ENCODE data around the gene MRPL51. TPM values are rescaled to one million over a fixed set of nuclear protein-coding genes. Genes with fewer than 3 reads are reported as not detected.

Gene MRPL51
- total and polyA plus RNA-seq, 2 of the 8 experiments (the other 6 are each of a cell fraction or from before 2014, with no cell fraction given), result 119 to 331 TPM

DNA sequence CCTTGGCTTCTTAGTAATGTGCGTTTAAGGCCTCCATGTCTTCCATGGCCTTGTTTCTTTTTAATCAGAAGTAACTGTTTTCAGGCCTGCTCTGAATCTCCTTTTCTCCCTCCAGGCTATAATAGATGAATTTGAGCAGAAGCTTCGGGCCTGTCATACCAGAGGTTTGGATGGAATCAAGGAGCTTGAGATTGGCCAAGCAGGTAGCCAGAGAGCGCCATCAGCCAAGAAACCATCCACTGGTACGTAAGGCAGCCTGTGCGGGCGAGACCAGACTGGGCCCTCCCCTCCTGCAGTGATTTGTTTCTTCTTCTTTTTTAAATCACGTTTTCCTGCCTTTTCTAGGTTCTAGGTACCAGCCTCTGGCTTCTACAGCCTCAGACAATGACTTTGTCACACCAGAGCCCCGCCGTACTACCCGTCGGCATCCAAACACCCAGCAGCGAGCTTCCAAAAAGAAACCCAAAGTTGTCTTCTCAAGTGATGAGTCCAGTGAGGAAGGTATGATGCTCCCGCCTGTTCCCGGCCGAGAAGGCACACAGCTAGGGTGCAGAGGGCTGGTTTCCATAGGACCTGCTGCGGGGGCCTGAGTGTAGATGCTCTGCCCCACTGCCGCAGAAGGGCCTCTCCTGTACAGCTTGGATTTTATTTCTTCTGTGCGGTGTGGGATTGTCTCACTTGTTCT is 37.7 kb upstream of the MRPL51 start:
- FAIRE-seq, result no peak
- WGBS, 2 experiments (ENCODE audit: extremely low coverage in 1 of 2, insufficient coverage in 1 of 2, insufficient read length in 1 of 2, insufficient replicate concordance in 2 of 2, low coverage in 1 of 2, low lambda C conversion rate in 2 of 2, missing lambda C conversion rate in 1 of 2), result 93% methylated on average over 18 of the region's 18 CpGs; no CpG with 5 or more reads in 1 of the 2 experiments
- Histone ChIP-seq H3K9ac (replicated peaks in 1 of 4; ENCODE audit: extremely low read depth in 1 of 4, low read depth in 3 of 4, low read length in 3 of 4) (no peak overlapping the region), H2AK5ac (ENCODE audit: low read depth, low read length) (no peak overlapping the region), H3K23me2 (ENCODE audit: low read depth, low read length) (peaks cover 11% of the 10 kb centered on the region), H3K4me3 (ENCODE audit: extremely low read depth in 1 of 4, insufficient read depth in 2 of 4, low read depth in 3 of 4, low read length in 4 of 4) (no peak overlapping the region), H3K14ac (ENCODE audit: insufficient read length) (no peak overlapping the region), H2BK5ac (ENCODE audit: low read depth, low read length) (no peak overlapping the region), H2BK12ac (ENCODE audit: low read depth, low read length) (no peak overlapping the region), H3K23ac (ENCODE audit: insufficient read length) (no peak overlapping the region), H3K18ac (ENCODE audit: extremely low read depth, low read length) (no peak overlapping the region), H4K5ac (ENCODE audit: insufficient read length, low read depth, low read length) (no peak overlapping the region), H3K56ac (replicated peaks; ENCODE audit: insufficient read length, low read depth, low read length) (no peak overlapping the region), H3K79me1 (ENCODE audit: low read depth, low read length) (no peaks in the 10 kb centered on the region), H3K27me3 (replicated peaks in 1 of 4; ENCODE audit: control insufficient read depth in 3 of 4, extremely low read depth in 1 of 4, insufficient read depth in 3 of 4, low read length in 3 of 4) (no peaks in the 10 kb centered on the region), H4K91ac (replicated peaks; ENCODE audit: insufficient read length, low read length) (no peak overlapping the region), H2AFZ (ENCODE audit: low read length) (no peak overlapping the region), H2BK20ac (ENCODE audit: low read length) (no peak overlapping the region), H3K9me3 (ENCODE audit: insufficient read depth in 2 of 2, low read depth in 1 of 2, low read length in 1 of 2) (no peaks in the 10 kb centered on the region), H4K20me1 (replicated peaks in 1 of 2; ENCODE audit: control insufficient read depth in 1 of 2, insufficient read depth in 2 of 2, low read length in 2 of 2) (peaks cover 5 to 10% of the 10 kb centered on the region in 2 experiments), H3K4ac (replicated peaks; ENCODE audit: insufficient read length, low read depth, low read length) (no peak overlapping the region), H4K8ac (ENCODE audit: extremely low read depth, insufficient read depth, low read length) (no peak overlapping the region), H3K36me3 (ENCODE audit: control insufficient read depth in 2 of 4, insufficient read depth in 4 of 4, low read length in 3 of 4) (peaks cover 49 to 67% (median 58%) of the 10 kb centered on the region in 4 experiments), H3K4me2 (ENCODE audit: insufficient read depth in 1 of 2, low read depth in 2 of 2, low read length in 2 of 2) (no peak overlapping the region), H2BK15ac (ENCODE audit: low read length) (no peak overlapping the region), H2BK120ac (replicated peaks; ENCODE audit: low read depth, low read length) (no peak overlapping the region), H3K27ac (ENCODE audit: low read depth, low read length) (no peak overlapping the region), H3K4me1 (replicated peaks in 1 of 4; ENCODE audit: control insufficient read depth in 3 of 4, insufficient read depth in 4 of 4, low read length in 3 of 4) (peaks cover 0 to 14% (median 12%) of the 10 kb centered on the region in 4 experiments; a peak in 5 of 7 replicates), H3K79me2 (ENCODE audit: control insufficient read depth in 1 of 2, insufficient read depth in 2 of 2, low read length in 2 of 2) (peaks cover 3 to 19% of the 10 kb centered on the region in 2 experiments; a peak in 3 of 4 replicates)
- ChIA-PET POLR2A (ENCODE audit: partially characterized antibody) (interaction anchor here (0.6 to 14.8 kb wide), 13 partner anchors 8 to 194 kb away, joined by 3 to 188 read pairs (median 10); partner anchors contain the start of genes GAPDH, IFFO1, NOP2 and VAMP1), CTCF (ENCODE audit: partially characterized antibody) (interaction anchor here (0.8 to 4.7 kb wide), 10 partner anchors 9 to 204 kb away, joined by 3 to 38 read pairs (median 6); no protein-coding TSS in a partner anchor)
- DNase-seq (ENCODE audit: low read depth in 1 of 2, low spot score in 2 of 2), result no peak
- TF ChIP-seq MAFK (IDR thresholded peaks at IDR 0.05; ENCODE audit: low read depth, low read length) (no peak), CHD2 (IDR thresholded peaks at IDR 0.05; ENCODE audit: low read length) (no peak), TAF7 (optimal IDR thresholded peaks at IDR 0.05; ENCODE audit: borderline replicate concordance, low read depth, low read length) (no peak), KDM4A (IDR thresholded peaks at IDR 0.05; ENCODE audit: low read depth, low read length, severe bottlenecking) (no peak), NANOG (IDR thresholded peaks at IDR 0.05; ENCODE audit: insufficient read depth, low read depth, low read length, poor library complexity, severe bottlenecking) (no peak), BACH1 (IDR thresholded peaks at IDR 0.05; ENCODE audit: low read length) (no peak), RBBP5 (IDR thresholded peaks at IDR 0.05; ENCODE audit: borderline replicate concordance, low read depth, low read length) (no peak), TAF1 (IDR thresholded peaks at IDR 0.05; ENCODE audit: low read depth, low read length) (no peak), CEBPB (IDR thresholded peaks at IDR 0.05; ENCODE audit: low read depth, low read length) (no peak), TCF12 (IDR thresholded peaks at IDR 0.05; ENCODE audit: low read depth, low read length) (no peak), RXRA (IDR thresholded peaks at IDR 0.05; ENCODE audit: insufficient read depth, low read depth, low read length) (no peak)
- TF ChIP-seq, protein P1, sequence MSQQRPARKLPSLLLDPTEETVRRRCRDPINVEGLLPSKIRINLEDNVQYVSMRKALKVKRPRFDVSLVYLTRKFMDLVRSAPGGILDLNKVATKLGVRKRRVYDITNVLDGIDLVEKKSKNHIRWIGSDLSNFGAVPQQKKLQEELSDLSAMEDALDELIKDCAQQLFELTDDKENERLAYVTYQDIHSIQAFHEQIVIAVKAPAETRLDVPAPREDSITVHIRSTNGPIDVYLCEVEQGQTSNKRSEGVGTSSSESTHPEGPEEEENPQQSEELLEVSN (IDR thresholded peaks at IDR 0.05), result no peak

Data from H1 (cell line).